ENCODE measurements around the gene FTH1.

FTH1 gene

GRCh38 chr11:61917334-61918109, 49.9 kb downstream of the FTH1 start, which contains the start of gene RAB3IL1:
RAB3IL1 (minus strand) TSS chr11:61917566; CDS start chr11:61917367, 199 bp downstream.
- H3K9ac ChIP-seq (ENCODE audit: low read length), result no peak within 1 kb of the TSS
- no peaks in the 10 kb centered on the region for H3K4me1 ChIP-seq (ENCODE audit: insufficient read depth, low read length, severe bottlenecking)
- no peaks in the 10 kb centered on the region for H3K9me3 ChIP-seq (ENCODE audit: low read length)
- TF ChIP-seq CTCF (IDR thresholded peaks at IDR 0.05; ENCODE audit: low read length), result no peak
- no peak for TF ChIP-seq EZH2 (IDR thresholded peaks at IDR 0.05; ENCODE audit: borderline replicate concordance, low read length)
- H3K27me3 ChIP-seq (ENCODE audit: insufficient read depth, low read length), result peaks cover 10% of the 10 kb centered on the region; the same call in 1 of the 2 replicates
- H3K4me2 ChIP-seq (ENCODE audit: low read length), result no peak within 1 kb of the TSS
- H3K4me3 ChIP-seq (ENCODE audit: low read depth, low read length, poor library complexity, severe bottlenecking), result no peak within 1 kb of the TSS
- H3K36me3 ChIP-seq (ENCODE audit: insufficient read depth, low read length), result no peaks in the 10 kb centered on the region
- no peaks in the 10 kb centered on the region for H3K9me2 ChIP-seq (ENCODE audit: low read depth, low read length)
- H4K20me1 ChIP-seq (ENCODE audit: insufficient read depth, low read length), result no peaks in the 10 kb centered on the region
- no peaks in the 10 kb centered on the region for H3K79me2 ChIP-seq (ENCODE audit: insufficient read depth, low read length)
- H3F3A ChIP-seq (ENCODE audit: insufficient read depth, low read length), result no peaks in the 10 kb centered on the region
- no peak within 1 kb of the TSS for H3K27ac ChIP-seq (ENCODE audit: low read depth, low read length, poor library complexity, severe bottlenecking)
- H2AFZ ChIP-seq (ENCODE audit: low read length), result no peak within 1 kb of the TSS

GRCh38 chr11:61916737-61917333, 50.6 kb downstream of the FTH1 start:
- H3K36me3 ChIP-seq (ENCODE audit: insufficient read depth, low read length), result no peaks in the 10 kb centered on the region
- no peak overlapping the region for H3K27ac ChIP-seq (ENCODE audit: low read depth, low read length, poor library complexity, severe bottlenecking)
- H3K4me2 ChIP-seq (ENCODE audit: low read length), result no peak overlapping the region
- H2AFZ ChIP-seq (ENCODE audit: low read length), result no peak overlapping the region
- H3K27me3 ChIP-seq (ENCODE audit: insufficient read depth, low read length), result peaks cover 10% of the 10 kb centered on the region; the same call in 1 of the 2 replicates
- H3K9me3 ChIP-seq (ENCODE audit: low read length), result no peaks in the 10 kb centered on the region
- H4K20me1 ChIP-seq (ENCODE audit: insufficient read depth, low read length), result no peaks in the 10 kb centered on the region
- no peaks in the 10 kb centered on the region for H3F3A ChIP-seq (ENCODE audit: insufficient read depth, low read length)
- H3K9me2 ChIP-seq (ENCODE audit: low read depth, low read length), result no peaks in the 10 kb centered on the region
- no peak overlapping the region for H3K9ac ChIP-seq (ENCODE audit: low read length)
- H3K79me2 ChIP-seq (ENCODE audit: insufficient read depth, low read length), result no peaks in the 10 kb centered on the region
- TF ChIP-seq EZH2 (IDR thresholded peaks at IDR 0.05; ENCODE audit: borderline replicate concordance, low read length), result no peak
- no peak for TF ChIP-seq CTCF (IDR thresholded peaks at IDR 0.05; ENCODE audit: low read length)
- H3K4me3 ChIP-seq (ENCODE audit: low read depth, low read length, poor library complexity, severe bottlenecking), result no peak overlapping the region
- no peaks in the 10 kb centered on the region for H3K4me1 ChIP-seq (ENCODE audit: insufficient read depth, low read length, severe bottlenecking)

GRCh38 chr11:61914471-61915171, 52.8 kb downstream of the FTH1 start:
- Histone ChIP-seq H3K79me2 (ENCODE audit: insufficient read depth, low read length) (no peaks in the 10 kb centered on the region), H3K9me3 (ENCODE audit: low read length) (no peaks in the 10 kb centered on the region), H3K9ac (ENCODE audit: low read length) (no peak overlapping the region), H3K27ac (ENCODE audit: low read depth, low read length, poor library complexity, severe bottlenecking) (no peak overlapping the region), H3K4me1 (ENCODE audit: insufficient read depth, low read length, severe bottlenecking) (no peaks in the 10 kb centered on the region), H3K36me3 (ENCODE audit: insufficient read depth, low read length) (no peaks in the 10 kb centered on the region), H3K4me3 (ENCODE audit: low read depth, low read length, poor library complexity, severe bottlenecking) (no peak overlapping the region), H3K4me2 (ENCODE audit: low read length) (no peak overlapping the region), H3K27me3 (ENCODE audit: insufficient read depth, low read length) (peaks cover 10% of the 10 kb centered on the region; the same call in 1 of the 2 replicates), H2AFZ (ENCODE audit: low read length) (no peak overlapping the region), H3K9me2 (ENCODE audit: low read depth, low read length) (no peaks in the 10 kb centered on the region), H4K20me1 (ENCODE audit: insufficient read depth, low read length) (no peaks in the 10 kb centered on the region), H3F3A (ENCODE audit: insufficient read depth, low read length) (no peaks in the 10 kb centered on the region)
- TF ChIP-seq CTCF (IDR thresholded peaks at IDR 0.05; ENCODE audit: low read length) (no peak), EZH2 (IDR thresholded peaks at IDR 0.05; ENCODE audit: borderline replicate concordance, low read length) (no peak)
